Upper lobe of left lung (tissue), 6 donors: ENCODE results near the gene TMTC2. TPM values are rescaled to one million over a fixed set of nuclear protein-coding genes. Genes with fewer than 3 reads are reported as not detected.

Source experiments
- ATAC-seq, 2 donors: fragments of 200-7000 bp; cut with Tn5 transposase; one replicate each; pipeline ENCODE4 v1.9.1; 2022; ENCODE audit warnings: mild to moderate bottlenecking in 2 of 2, moderate library complexity in 2 of 2; ENCODE audit not compliant: low FRiP score in 2 of 2
- DNase-seq, 2 donors: peaks; one replicate each; pipeline ENCODE4 v3.0.0-alpha.2; 2019 to 2020
- H3K27ac ChIP-seq, 4 donors: fragments of 200-600 bp; sonication (generic); one replicate each; pipeline ENCODE4 v1.5.1; 2016 to 2019
- H3K27me3 ChIP-seq, 4 donors: fragments of 200-600 bp; sonication (generic); one replicate each; pipeline ENCODE4 v1.5.1; 2017 to 2019
- H3K36me3 ChIP-seq, 4 donors: fragments of 200-600 bp; sonication (generic); one replicate each; pipeline ENCODE4 v1.5.1; 2016 to 2019
- H3K4me1 ChIP-seq, 4 donors: fragments of 200-600 bp; sonication (generic); one replicate each; pipeline ENCODE4 v1.5.1; 2018 to 2019
- H3K4me3 ChIP-seq, 4 donors: fragments of 200-600 bp; sonication (generic); one replicate each; pipeline ENCODE4 v1.5.1; 2017 to 2019; ENCODE audit warnings: mild to moderate bottlenecking in 2 of 4, moderate library complexity in 1 of 4
- H3K9me3 ChIP-seq, 4 donors: fragments of 200-600 bp; sonication (generic); one replicate each; pipeline ENCODE4 v1.5.1; 2018 to 2019
- CTCF ChIP-seq, 6 experiments: fragments of 450-650 bp in 4 of 6; fragments of 200-600 bp in 2 of 6; sonication (generic) in 2 of 6; IDR thresholded peaks; one replicate each; pipeline ENCODE4 v1.5.1; 2016 to 2019; ENCODE audit warnings: antibody characterized with exemption in 6 of 6
- EP300 ChIP-seq, 4 donors: sonication (generic); formaldehyde crosslinking; IDR thresholded peaks; one replicate each; pipeline ENCODE4 v1.5.1; 2017; ENCODE audit warnings: antibody characterized with exemption in 4 of 4, control low read depth in 2 of 4
- POLR2A ChIP-seq, 4 donors: fragments of 450-650 bp; IDR thresholded peaks; one replicate each; pipeline ENCODE4 v1.5.1; 2016 to 2017; ENCODE audit warnings: antibody characterized with exemption in 4 of 4, mild to moderate bottlenecking in 2 of 4
- POLR2AphosphoS5 ChIP-seq, 2 donors: sonication (generic); formaldehyde crosslinking; IDR thresholded peaks; one replicate each; pipeline ENCODE4 v1.5.1; 2017; ENCODE audit warnings: antibody characterized with exemption in 2 of 2
- WGBS, 2 donors: methylation state at CpG; one replicate each; pipeline ENCODE4 v1.1.5; 2017 to 2018; 5-methylcytosine and 5-hydroxymethylcytosine counted together
- total RNA-seq, 6 donors: library from RNA; depleted of rRNA in 4 of 6; stranded (reverse); fragments of >200 nt in 4 of 6; gene quantifications; one replicate each; pipeline versions ENCODE4 v1.1.0 to v1.2.1, GENCODE V29; 2016 to 2021
- donor health status: DM: no; HTN: no; CAD: no; lungs with moderate emphysema.
- donor health status: DM: no; HTN: yes; CAD: no; lungs with severe emphysema.

The TMTC2 gene
- total RNA-seq, 6 donors from 2014 or later, result 21.2 to 37.7 (median 26.8) TPM

GRCh38 chr12:82740129-82741000 is 53.7 kb downstream of the TMTC2 start:
- 93% methylated on average over 7 of the region's 7 CpGs for WGBS, 2 donors
- H3K9me3 ChIP-seq, result no peaks in the 10 kb centered on the region
- H3K27me3 ChIP-seq, result no peaks in the 10 kb centered on the region
- H3K27ac ChIP-seq, result no peak overlapping the region
- H3K4me1 ChIP-seq, result peaks cover 0 to 7% (median 6%) of the 10 kb centered on the region in 4 donors
- ATAC-seq (peak in 1 of 2 donors; percentile 83), DNase-seq (no peak)
- no peaks in the 10 kb centered on the region for H3K36me3 ChIP-seq
- H3K4me3 ChIP-seq, result no peak overlapping the region
- TF ChIP-seq CTCF (IDR thresholded peaks at IDR 0.05) (no peak), POLR2A (IDR thresholded peaks at IDR 0.05) (no peak), EP300 (IDR thresholded peaks at IDR 0.05) (no peak), POLR2AphosphoS5 (IDR thresholded peaks at IDR 0.05) (no peak)

- H3K36me3 ChIP-seq, result no peaks in the 10 kb centered on the region
- 38 to 41% methylated on average over 4 of the region's 4 CpGs for WGBS, 2 donors
- no peak for DNase-seq
- peak overlapping the region in 1 of 4 donors; percentile 36 for H3K27ac ChIP-seq
- TF ChIP-seq POLR2AphosphoS5 (IDR thresholded peaks at IDR 0.05) (no peak), EP300 (IDR thresholded peaks at IDR 0.05) (no peak), CTCF (IDR thresholded peaks at IDR 0.05) (no peak), POLR2A (IDR thresholded peaks at IDR 0.05) (no peak)
- H3K4me3 ChIP-seq, result no peak overlapping the region
- no peak for ATAC-seq
- no peaks in the 10 kb centered on the region for H3K27me3 ChIP-seq
- no peaks in the 10 kb centered on the region for H3K9me3 ChIP-seq
- peaks cover 9 to 29% (median 16%) of the 10 kb centered on the region in 4 donors for H3K4me1 ChIP-seq
Measured at GRCh38 chr12:82745063-82745674, 58.5 kb downstream of the TMTC2 start.

GRCh38 chr12:82745807-82746206 is 59.1 kb downstream of the TMTC2 start:
- no peak for ATAC-seq
- Histone ChIP-seq H3K4me1 (peaks cover 9 to 29% (median 16%) of the 10 kb centered on the region in 4 donors), H3K4me3 (no peak overlapping the region), H3K36me3 (no peaks in the 10 kb centered on the region), H3K27ac (peak overlapping the region in 2 of 4 donors; percentile 18 to 36), H3K27me3 (no peaks in the 10 kb centered on the region), H3K9me3 (no peaks in the 10 kb centered on the region)
- WGBS, 2 donors, result 60 to 66% methylated on average over 4 of the region's 4 CpGs
- TF ChIP-seq POLR2A (IDR thresholded peaks at IDR 0.05) (no peak), EP300 (IDR thresholded peaks at IDR 0.05) (no peak), CTCF (IDR thresholded peaks at IDR 0.05) (no peak), POLR2AphosphoS5 (IDR thresholded peaks at IDR 0.05) (no peak)
- no peak for DNase-seq

GRCh38 chr12:82746668-82747067 is 60.0 kb downstream of the TMTC2 start:
- H3K36me3 ChIP-seq, result no peaks in the 10 kb centered on the region
- peaks cover 9 to 29% (median 16%) of the 10 kb centered on the region in 4 donors for H3K4me1 ChIP-seq
- H3K9me3 ChIP-seq, result no peaks in the 10 kb centered on the region
- 11 to 29% methylated on average over 2 of the region's 2 CpGs for WGBS, 2 donors
- DNase-seq (no peak), ATAC-seq (no peak)
- H3K27me3 ChIP-seq, result no peaks in the 10 kb centered on the region
- peak overlapping the region in 3 of 4 donors; percentile 9 to 36 (median 18) for H3K27ac ChIP-seq
- H3K4me3 ChIP-seq, result no peak overlapping the region
- no peak for TF ChIP-seq POLR2A (IDR thresholded peaks at IDR 0.05)
- TF ChIP-seq EP300 (IDR thresholded peaks at IDR 0.05), result no peak
- no peak for TF ChIP-seq CTCF (IDR thresholded peaks at IDR 0.05)
- TF ChIP-seq POLR2AphosphoS5 (IDR thresholded peaks at IDR 0.05), result no peak
